ENCODE results near the gene ST3GAL3. TPM values are rescaled to one million over a fixed set of nuclear protein-coding genes. Genes with fewer than 3 reads are reported as not detected.

ST3GAL3 gene
- polyA plus RNA-seq, 1 of the 3 experiments (the other 2 are of a cell fraction) = 20.6 TPM

DNA sequence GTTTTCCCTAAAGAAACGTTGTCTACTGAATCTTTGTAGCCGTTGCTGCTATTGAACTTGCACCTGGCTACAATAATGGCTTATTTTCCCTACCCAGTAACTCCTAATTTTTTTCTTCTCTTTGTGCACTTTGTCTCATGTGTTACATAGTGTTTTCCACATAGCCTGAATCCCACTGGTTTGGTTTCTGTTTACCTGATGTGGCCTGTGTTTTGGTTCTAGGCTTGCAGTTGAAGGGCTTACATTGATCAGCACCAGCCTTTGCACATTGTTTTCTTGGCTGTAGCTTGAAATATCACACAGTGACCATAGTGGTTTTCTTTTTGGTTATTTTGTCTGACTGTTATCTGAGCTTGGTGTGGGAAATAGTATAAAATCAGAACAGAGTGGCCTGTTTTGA, 29.5 kb downstream of the ST3GAL3 start:
- POLR2A ChIA-PET = no interaction called here
- Histone ChIP-seq H3K9ac (no peak overlapping the region), H3K36me3 (replicated peaks in 1 of 2; ENCODE audit: control insufficient read depth in 1 of 2, insufficient read depth in 2 of 2, low read length in 1 of 2) (peaks cover 2 to 13% of the 10 kb centered on the region in 2 experiments), H3K4me1 (ENCODE audit: control insufficient read depth in 1 of 2, insufficient read depth in 2 of 2, low read depth in 1 of 2, low read length in 1 of 2) (peaks cover 0 to 4% of the 10 kb centered on the region in 2 experiments; a peak in 1 of 4 replicates), H4K20me1 (ENCODE audit: insufficient read depth) (no peaks in the 10 kb centered on the region), H2AFZ (ENCODE audit: low read depth) (no peak overlapping the region), H3K9me2 (no peaks in the 10 kb centered on the region), H3F3A (replicated peaks; ENCODE audit: insufficient read depth) (no peaks in the 10 kb centered on the region), H3K9me3 (no peaks in the 10 kb centered on the region), H3K27me3 (ENCODE audit: insufficient read depth) (no peaks in the 10 kb centered on the region), H3K79me2 (ENCODE audit: insufficient read depth) (peaks cover 58% of the 10 kb centered on the region), H3K27ac (ENCODE audit: low read depth in 2 of 2, low read length in 1 of 2) (no peak overlapping the region), H3K4me3 (ENCODE audit: low read depth in 2 of 2, low read length in 1 of 2) (no peak overlapping the region), H3K4me2 (no peak overlapping the region)
- TF ChIP-seq RAD21 (IDR thresholded peaks at IDR 0.05; ENCODE audit: low read length) (no peak), ELF1 (IDR thresholded peaks at IDR 0.05) (no peak), RFX5 (IDR thresholded peaks at IDR 0.05; ENCODE audit: low read length) (no peak), RCOR1 (IDR thresholded peaks at IDR 0.05; ENCODE audit: low read length) (no peak), NRF1 (IDR thresholded peaks at IDR 0.05; ENCODE audit: low read depth, low read length) (no peak), MEF2A (IDR thresholded peaks at IDR 0.05; ENCODE audit: borderline replicate concordance, low read depth) (no peak), GATA2 (CRISPR knock-in tag; IDR thresholded peaks at IDR 0.05) (no peak), TCF12 (IDR thresholded peaks at IDR 0.05) (no peak), SMC3 (IDR thresholded peaks at IDR 0.05; ENCODE audit: low read depth, low read length) (no peak), JUND (IDR thresholded peaks at IDR 0.05) (no peak), FOXJ3 (CRISPR knock-in tag; IDR thresholded peaks at IDR 0.05) (no peak), EP300 (IDR thresholded peaks at IDR 0.05; ENCODE audit: borderline replicate concordance in 1 of 2, low read depth in 1 of 2, low read length in 1 of 2) (no peak), CTCF (IDR thresholded peaks at IDR 0.05) (no peak), YY1 (IDR thresholded peaks at IDR 0.05; ENCODE audit: low read depth) (no peak), TEAD4 (IDR thresholded peaks at IDR 0.05; ENCODE audit: borderline replicate concordance, insufficient read depth) (no peak)
- TF ChIP-seq, protein P1, sequence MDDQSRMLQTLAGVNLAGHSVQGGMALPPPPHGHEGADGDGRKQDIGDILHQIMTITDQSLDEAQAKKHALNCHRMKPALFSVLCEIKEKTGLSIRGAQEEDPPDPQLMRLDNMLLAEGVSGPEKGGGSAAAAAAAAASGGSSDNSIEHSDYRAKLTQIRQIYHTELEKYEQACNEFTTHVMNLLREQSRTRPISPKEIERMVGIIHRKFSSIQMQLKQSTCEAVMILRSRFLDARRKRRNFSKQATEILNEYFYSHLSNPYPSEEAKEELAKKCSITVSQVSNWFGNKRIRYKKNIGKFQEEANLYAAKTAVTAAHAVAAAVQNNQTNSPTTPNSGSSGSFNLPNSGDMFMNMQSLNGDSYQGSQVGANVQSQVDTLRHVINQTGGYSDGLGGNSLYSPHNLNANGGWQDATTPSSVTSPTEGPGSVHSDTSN (IDR thresholded peaks at IDR 0.05) = no peak
- TF ChIP-seq, protein P2, sequence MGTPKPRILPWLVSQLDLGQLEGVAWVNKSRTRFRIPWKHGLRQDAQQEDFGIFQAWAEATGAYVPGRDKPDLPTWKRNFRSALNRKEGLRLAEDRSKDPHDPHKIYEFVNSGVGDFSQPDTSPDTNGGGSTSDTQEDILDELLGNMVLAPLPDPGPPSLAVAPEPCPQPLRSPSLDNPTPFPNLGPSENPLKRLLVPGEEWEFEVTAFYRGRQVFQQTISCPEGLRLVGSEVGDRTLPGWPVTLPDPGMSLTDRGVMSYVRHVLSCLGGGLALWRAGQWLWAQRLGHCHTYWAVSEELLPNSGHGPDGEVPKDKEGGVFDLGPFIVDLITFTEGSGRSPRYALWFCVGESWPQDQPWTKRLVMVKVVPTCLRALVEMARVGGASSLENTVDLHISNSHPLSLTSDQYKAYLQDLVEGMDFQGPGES (IDR thresholded peaks at IDR 0.05; ENCODE audit: low read depth, low read length) = no peak
- TF ChIP-seq, protein P3, sequence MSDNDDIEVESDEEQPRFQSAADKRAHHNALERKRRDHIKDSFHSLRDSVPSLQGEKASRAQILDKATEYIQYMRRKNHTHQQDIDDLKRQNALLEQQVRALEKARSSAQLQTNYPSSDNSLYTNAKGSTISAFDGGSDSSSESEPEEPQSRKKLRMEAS (IDR thresholded peaks at IDR 0.05; ENCODE audit: low read depth) = no peak
- CTCF ChIA-PET = interaction anchor here (1.0 to 1.8 kb wide), 2 partner anchors 27 to 198 kb away, joined by 4 to 5 read pairs; no protein-coding TSS in a partner anchor
- no peak for DNase-seq
- 69% methylated on average over 2 of the region's 2 CpGs for WGBS (ENCODE audit: low lambda C conversion rate)

All from SK-N-SH (cell line).